A549 (cell line): ENCODE data around the gene HCN2. TPM values are rescaled to one million over a fixed set of nuclear protein-coding genes. Genes with fewer than 3 reads are reported as not detected.

ENCODE experiments used
- ATAC-seq, 2 experiments: fragments of 200-7000 bp in 1 of 2; fragments of >200 bp in 1 of 2; cut with Nextera tagmentation in 1 of 2; cut with Tn5 transposase in 1 of 2; 3 replicates each; pipeline versions ENCODE4 v1.8.0 to v1.9.1; 2018 to 2020; ENCODE audit warnings: mild to moderate bottlenecking in 1 of 2, moderate library complexity in 1 of 2
- CTCF ChIA-PET: fragments of 300-600 bp; sonication (Branson Sonifier 250); formaldehyde crosslinking; extraction: SDS; loops from one replicate; lab custom pipeline; 2021; ENCODE audit warnings: antibody characterized with exemption, inconsistent platforms; lab: Yijun Ruan, JAX
- POLR2A ChIA-PET: fragments of 350-600 bp; formaldehyde crosslinking; extraction: SDS; loops from one replicate; lab custom pipeline; 2021; ENCODE audit warnings: antibody characterized with exemption, inconsistent platforms; lab: Yijun Ruan, JAX
- DNase-seq, 2 experiments: peaks; one replicate each; pipeline versions ENCODE4 v3.0.0 to v3.0.0-alpha.2; 2011 to 2016; ENCODE audit warnings: low read depth in 1 of 2, low spot score in 1 of 2
- FAIRE-seq: peaks from 2 replicates; lab custom pipeline; 2011; peaks lifted over from hg19 to GRCh38; lab: Jason Lieb, UNC
- H3K27ac ChIP-seq, 2 experiments: fragments of >200 bp; sonication (Bioruptor Twin); formaldehyde crosslinking; 3 replicates each; pipeline ENCODE4 v1.5.1; 2016 to 2017
- H3K4me1 ChIP-seq: fragments of >200 bp; sonication (Bioruptor Twin); formaldehyde crosslinking; 3 replicates; pipeline ENCODE4 v1.6.1; 2016
- H3K4me2 ChIP-seq: fragments of >200 bp; sonication (Bioruptor Twin); formaldehyde crosslinking; 3 replicates; pipeline ENCODE4 v1.6.1; 2016
- H3K4me3 ChIP-seq: fragments of >200 bp; sonication (Bioruptor Twin); formaldehyde crosslinking; 3 replicates; pipeline ENCODE4 v1.5.1; 2016
- H3K9me3 ChIP-seq: fragments of >200 bp; sonication (Bioruptor Twin); formaldehyde crosslinking; 3 replicates; pipeline ENCODE4 v1.6.1; 2016
- CBX8 ChIP-seq: fragments of 200-600 bp; sonication (generic); IDR thresholded peaks from 2 replicates; pipeline ENCODE4 v1.6.1; 2016
- CHD2 ChIP-seq: fragments of 150-350 bp; IDR thresholded peaks from 2 replicates; pipeline ENCODE4 v1.6.1; 2014; ENCODE audit warnings: low read length; ENCODE audit not compliant: partially characterized antibody
- CTCF ChIP-seq: fragments of >200 bp; sonication (Bioruptor Twin); formaldehyde crosslinking; IDR thresholded peaks from 3 replicates; pipeline ENCODE4 v1.5.1; 2016
- EHF ChIP-seq: fragments of 250-450 bp; sonication (Bioruptor Pico); IDR thresholded peaks from 2 replicates; pipeline ENCODE4 v1.5.0; 2020; ENCODE audit warnings: mild to moderate bottlenecking
- ELK1 ChIP-seq: fragments of 150-350 bp; IDR thresholded peaks from 2 replicates; pipeline ENCODE4 v1.6.1; 2014; ENCODE audit warnings: low read depth, mild to moderate bottlenecking, low read length
- HEYL ChIP-seq: fragments of 250-450 bp; sonication (Bioruptor Pico); IDR thresholded peaks from 2 replicates; pipeline ENCODE4 v1.8.0; 2021; ENCODE audit warnings: mild to moderate bottlenecking, moderate library complexity
- JUN ChIP-seq, 2 experiments: fragments of >200 bp; sonication (Bioruptor Twin); formaldehyde crosslinking; IDR thresholded peaks; 2 replicates in 1 of 2; 3 replicates in 1 of 2; pipeline ENCODE4 v1.6.1; 2016 to 2017
- JUNB ChIP-seq: fragments of >200 bp; sonication (Bioruptor Twin); formaldehyde crosslinking; IDR thresholded peaks from 2 replicates; pipeline ENCODE4 v1.6.1; 2016
- MAFK ChIP-seq: fragments of 450-650 bp; IDR thresholded peaks from 2 replicates; pipeline ENCODE4 v1.6.1; 2014; ENCODE audit not compliant: partially characterized antibody
- MYC ChIP-seq: IDR thresholded peaks from 2 replicates; pipeline ENCODE4 v1.6.1; 2012; ENCODE audit warnings: mild to moderate bottlenecking, inconsistent platforms, low read length, improper control_type of control experiment, borderline replicate concordance
- NFE2L2 ChIP-seq: fragments of 150-350 bp; conservative IDR thresholded peaks from 2 replicates; pipeline ENCODE4 v1.6.1; 2014; ENCODE audit warnings: low read length
- NR3C1 ChIP-seq: fragments of >200 bp; sonication (Bioruptor Twin); formaldehyde crosslinking; IDR thresholded peaks from 3 replicates; pipeline ENCODE4 v1.6.1; 2017
- POLR2AphosphoS2 ChIP-seq: conservative IDR thresholded peaks from 2 replicates; pipeline ENCODE4 v1.6.1; 2012; ENCODE audit warnings: low read length, improper control_type of control experiment, inconsistent platforms
- RCOR1 ChIP-seq: fragments of 150-350 bp; IDR thresholded peaks from 2 replicates; pipeline ENCODE4 v1.6.1; 2014; ENCODE audit warnings: antibody characterized with exemption, low read length, low read depth
- RFX5 ChIP-seq: fragments of 450-650 bp; IDR thresholded peaks from 2 replicates; pipeline ENCODE4 v1.7.1; 2014; ENCODE audit warnings: antibody characterized with exemption, mild to moderate bottlenecking, moderate library complexity
- SMC3 ChIP-seq: fragments of >200 bp; sonication (Bioruptor Twin); formaldehyde crosslinking; IDR thresholded peaks from 3 replicates; pipeline ENCODE4 v1.6.1; 2018; ENCODE audit warnings: inconsistent platforms
- SREBF2 ChIP-seq: fragments of 450-650 bp; IDR thresholded peaks from 2 replicates; pipeline ENCODE4 v1.6.1; 2014; ENCODE audit warnings: mild to moderate bottlenecking, moderate library complexity
- TFCP2L1 ChIP-seq: fragments of 250-450 bp; sonication (Bioruptor Pico); IDR thresholded peaks from 2 replicates; pipeline ENCODE4 v1.5.0; 2021; ENCODE audit warnings: mild to moderate bottlenecking
- TP53 ChIP-seq: fragments of 250-450 bp; sonication (Bioruptor Pico); IDR thresholded peaks from 2 replicates; pipeline ENCODE4 v1.5.0; 2021; ENCODE audit warnings: mild to moderate bottlenecking, moderate library complexity
- ZFP36 ChIP-seq: fragments of 450-650 bp; IDR thresholded peaks from 2 replicates; pipeline ENCODE4 v1.6.1; 2014; ENCODE audit warnings: borderline replicate concordance; ENCODE audit not compliant: partially characterized antibody
- ZNF302 ChIP-seq: fragments of 250-450 bp; sonication (Bioruptor Pico); IDR thresholded peaks from 2 replicates; pipeline ENCODE4 v1.9.0; 2021; ENCODE audit warnings: inconsistent platforms, mild to moderate bottlenecking, moderate library complexity
- WGBS: methylation state at CpG from one replicate; pipeline ENCODE4 v1.1.6; 2017; ENCODE audit errors: missing lambda C conversion rate; 5-methylcytosine and 5-hydroxymethylcytosine counted together
- polyA plus RNA-seq, 4 experiments: library from polyadenylated mRNA; depleted of rRNA in 3 of 4; stranded (reverse); fragments of >200 nt; fragmentation: RNase III in 1 of 4; extraction: RNeasy Plus Mini Kit Qiagen cat#74134 plus additional on column Dnase treatment in 1 of 4; gene quantifications; 2 replicates in 3 of 4; 3 replicates in 1 of 4; pipeline ENCODE4 v1.2.3, GENCODE V29; 2011 to 2017
- TF ChIP-seq, protein P1 (sequence below): IDR thresholded peaks from 2 replicates; pipeline ENCODE4 v1.6.1; 2012

Gene HCN2
- polyA plus RNA-seq, 2 of the 4 experiments (the other 2 are of a cell fraction) = 2.7 to 23.2 TPM

DNA sequence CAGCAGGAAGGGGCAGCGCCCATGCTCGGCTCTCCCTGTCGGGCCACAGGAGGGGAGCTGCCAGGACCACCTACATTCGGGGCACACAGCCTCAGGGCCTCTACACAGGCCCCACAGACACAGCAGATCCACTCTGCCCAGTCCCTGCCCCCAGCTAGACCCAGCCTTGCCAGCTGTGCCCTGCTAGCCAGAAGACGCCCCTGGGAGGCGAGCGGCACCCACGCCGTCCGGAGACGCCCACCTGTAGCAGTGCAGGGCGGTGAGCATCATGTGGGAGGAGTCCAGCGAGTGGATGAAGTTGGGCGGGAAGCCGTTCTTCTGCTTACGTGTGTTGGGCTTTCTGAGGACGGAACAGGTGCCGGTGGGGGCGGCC lies 28.6 kb downstream of the HCN2 start:
- ATAC-seq (peak in 1 of 2 experiments; percentile 7; a peak in 1 of 6 replicates), FAIRE-seq (no peak), DNase-seq (no peak)
- Histone ChIP-seq H3K4me3 (no peak overlapping the region), H3K27ac (peak overlapping the region in 1 of 2 experiments; percentile 58; a peak in 2 of 6 replicates), H3K4me2 (no peak overlapping the region), H3K9me3 (no peaks in the 10 kb centered on the region), H3K4me1 (peaks cover 10% of the 10 kb centered on the region)
- ChIA-PET POLR2A (no interaction called here), CTCF (no interaction called here)
- TF ChIP-seq JUN (IDR thresholded peaks at IDR 0.05) = no peak
- 100% methylated on average over 6 of the region's 19 CpGs for WGBS

DNA sequence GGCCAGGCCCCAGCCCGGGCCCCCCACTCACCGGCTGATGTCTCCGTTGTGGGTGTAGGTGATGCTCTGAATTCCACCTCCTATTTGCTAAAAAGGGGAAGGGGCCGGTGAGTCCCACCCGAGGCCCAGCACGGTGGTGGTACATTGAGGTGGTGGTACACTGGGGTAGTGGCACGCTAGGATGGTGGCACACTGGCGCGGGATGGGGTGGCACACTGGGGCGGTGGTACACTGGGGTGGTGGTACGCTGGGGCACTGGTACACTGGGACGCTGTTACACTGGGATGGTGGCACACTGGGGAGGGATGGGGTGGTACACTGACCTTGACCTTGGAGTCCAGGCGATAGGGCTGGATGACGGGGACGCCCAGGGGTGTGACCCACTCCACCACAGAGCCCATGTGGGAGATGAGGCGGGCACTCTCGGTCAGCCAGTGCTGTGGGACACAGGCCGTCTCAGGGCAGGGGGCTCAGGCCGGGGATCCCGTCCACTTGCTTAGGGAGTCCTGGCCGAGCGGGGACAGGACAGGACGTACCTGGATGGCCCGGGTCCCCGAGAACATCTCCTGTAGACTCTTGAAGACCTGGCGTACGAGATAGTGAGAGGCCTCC lies 29.1 kb downstream of the HCN2 start:
- no peak for FAIRE-seq
- ATAC-seq = no peak
- no peak overlapping the region for H3K4me2 ChIP-seq
- TF ChIP-seq NFE2L2 (no peak), NR3C1 (no peak), SMC3 (no peak), EHF (CRISPR knock-in tag) (no peak), RCOR1 (no peak), ZNF302 (CRISPR knock-in tag) (no peak), CBX8 (no peak), POLR2AphosphoS2 (no peak), ELK1 (no peak), MYC (no peak), TFCP2L1 (CRISPR knock-in tag) (no peak)
- TF ChIP-seq, protein P1, sequence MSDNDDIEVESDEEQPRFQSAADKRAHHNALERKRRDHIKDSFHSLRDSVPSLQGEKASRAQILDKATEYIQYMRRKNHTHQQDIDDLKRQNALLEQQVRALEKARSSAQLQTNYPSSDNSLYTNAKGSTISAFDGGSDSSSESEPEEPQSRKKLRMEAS = no peak
- TF ChIP-seq, all 56 proteins: peak for 0
- no peak for DNase-seq
- H3K4me3 ChIP-seq = no peak overlapping the region
- no peaks in the 10 kb centered on the region for H3K9me3 ChIP-seq
- peaks cover 16% of the 10 kb centered on the region for H3K4me1 ChIP-seq
- ChIA-PET CTCF (no interaction called here), POLR2A (no interaction called here)
- H3K27ac ChIP-seq = no peak overlapping the region; a peak in 1 of 6 replicates
- 80% methylated on average over 1 of the region's 27 CpGs for WGBS

DNA sequence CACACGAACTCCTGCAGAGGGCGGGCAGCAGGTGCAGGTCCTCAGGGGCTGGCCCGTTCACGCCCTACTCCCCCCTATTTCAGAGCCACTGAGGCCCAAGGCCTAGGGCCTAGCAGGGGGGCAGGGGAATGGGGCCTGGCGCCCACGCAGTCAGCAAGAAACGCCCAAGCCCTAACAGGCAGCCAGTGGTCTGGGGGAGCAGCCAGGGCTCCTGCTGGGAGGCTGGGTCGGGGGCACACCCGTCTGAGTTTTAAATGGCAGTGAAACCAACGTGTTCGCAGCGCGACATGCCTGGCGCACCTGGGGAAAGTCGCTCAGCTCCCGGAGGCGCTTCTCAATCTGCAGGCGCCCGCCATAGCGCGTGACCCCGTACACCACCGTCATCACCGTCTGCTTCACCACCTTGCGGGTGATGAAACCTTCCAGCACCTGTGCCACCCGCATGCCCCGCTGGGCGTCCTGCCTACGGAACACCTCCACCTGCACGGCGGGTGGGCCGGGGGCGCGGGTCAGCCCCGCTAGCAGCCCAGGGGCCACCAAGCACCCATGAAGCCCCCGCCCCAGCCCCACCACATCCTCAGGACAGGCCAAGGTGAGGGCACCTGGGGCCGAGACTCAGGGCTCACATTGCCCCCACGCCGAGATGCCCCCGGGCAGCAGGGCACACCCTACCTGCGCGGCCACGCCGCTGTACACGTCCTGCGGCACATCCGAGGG lies 29.8 kb downstream of the HCN2 start:
- FAIRE-seq = no peak
- no peak overlapping the region for H3K27ac ChIP-seq
- no peak overlapping the region for H3K4me3 ChIP-seq
- ChIA-PET CTCF (no interaction called here), POLR2A (no interaction called here)
- 97% methylated on average over 18 of the region's 47 CpGs for WGBS
- no peak for ATAC-seq
- TF ChIP-seq CTCF (no peak), ELK1 (no peak), HEYL (CRISPR knock-in tag) (no peak), RFX5 (no peak), JUN (IDR thresholded peaks at IDR 0.05) (no peak), CHD2 (no peak), TP53 (CRISPR knock-in tag) (no peak), ZFP36 (no peak), JUNB (no peak), MAFK (no peak), SREBF2 (no peak)
- H3K9me3 ChIP-seq = no peaks in the 10 kb centered on the region
- H3K4me2 ChIP-seq = no peak overlapping the region
- no peak for DNase-seq
- H3K4me1 ChIP-seq = peaks cover 22% of the 10 kb centered on the region
